ENCODE data around the gene OSCAR.

The OSCAR gene

GRCh38 chr19:54123682-54124081 is 23.1 kb upstream of the OSCAR start:
- peaks cover 91% of the 10 kb centered on the region for H3K36me3 ChIP-seq (ENCODE audit: control insufficient read depth, insufficient read depth, low read length)
- H3K9ac ChIP-seq (ENCODE audit: low read length): no peak overlapping the region
- H3K4me1 ChIP-seq (ENCODE audit: control insufficient read depth, insufficient read depth, low read length): no peaks in the 10 kb centered on the region
- H3K27me3 ChIP-seq (ENCODE audit: control insufficient read depth, insufficient read depth, low read length): no peaks in the 10 kb centered on the region
- no peak overlapping the region for H3K4me3 ChIP-seq (ENCODE audit: low read depth, low read length)
- no peaks in the 10 kb centered on the region for H3K9me3 ChIP-seq (ENCODE audit: control insufficient read depth, insufficient read depth, low read depth, low read length)
- no peak overlapping the region for H3K27ac ChIP-seq (ENCODE audit: low read depth, low read length)

- Histone ChIP-seq H3K9me3 (ENCODE audit: control insufficient read depth, insufficient read depth, low read depth, low read length) (no peaks in the 10 kb centered on the region), H3K9ac (ENCODE audit: low read length) (no peak overlapping the region), H3K4me1 (ENCODE audit: control insufficient read depth, insufficient read depth, low read length) (no peaks in the 10 kb centered on the region), H3K36me3 (ENCODE audit: control insufficient read depth, insufficient read depth, low read length) (peaks cover 79% of the 10 kb centered on the region), H3K27me3 (ENCODE audit: control insufficient read depth, insufficient read depth, low read length) (no peaks in the 10 kb centered on the region), H3K4me3 (ENCODE audit: low read depth, low read length) (no peak overlapping the region), H3K27ac (ENCODE audit: low read depth, low read length) (no peak overlapping the region)
Measured at GRCh38 chr19:54121259-54121658, 20.7 kb upstream of the OSCAR start.

GRCh38 chr19:54115109-54116063 is 14.8 kb upstream of the OSCAR start, which contains the start of the genes PRPF31 and TFPT:
PRPF31 (plus strand) TSS chr19:54115754; CDS start chr19:54118279, 2,525 bp downstream.
TFPT (minus strand) TSS chr19:54115657; CDS start chr19:54115269, 388 bp downstream.
- no peaks in the 10 kb centered on the region for H3K9me3 ChIP-seq (ENCODE audit: control insufficient read depth, insufficient read depth, low read depth, low read length)
- no peaks in the 10 kb centered on the region for H3K4me1 ChIP-seq (ENCODE audit: control insufficient read depth, insufficient read depth, low read length)
- peaks cover 41% of the 10 kb centered on the region for H3K36me3 ChIP-seq (ENCODE audit: control insufficient read depth, insufficient read depth, low read length)
- peak within 1 kb of the TSS; percentile 89 for H3K9ac ChIP-seq (ENCODE audit: low read length)
- H3K4me3 ChIP-seq (ENCODE audit: low read depth, low read length): peak within 1 kb of the TSS; percentile 79
- H3K27me3 ChIP-seq (ENCODE audit: control insufficient read depth, insufficient read depth, low read length): no peaks in the 10 kb centered on the region
- H3K27ac ChIP-seq (ENCODE audit: low read depth, low read length): peak within 1 kb of the TSS; percentile 39; the same call in 1 of the 2 replicates

GRCh38 chr19:54114340-54115108 is 13.9 kb upstream of the OSCAR start:
- H3K9me3 ChIP-seq (ENCODE audit: control insufficient read depth, insufficient read depth, low read depth, low read length): no peaks in the 10 kb centered on the region
- H3K27ac ChIP-seq (ENCODE audit: low read depth, low read length): no peak overlapping the region; the same call in 1 of the 2 replicates
- no peaks in the 10 kb centered on the region for H3K4me1 ChIP-seq (ENCODE audit: control insufficient read depth, insufficient read depth, low read length)
- H3K9ac ChIP-seq (ENCODE audit: low read length): peak overlapping the region; percentile 89
- peak overlapping the region; percentile 79 for H3K4me3 ChIP-seq (ENCODE audit: low read depth, low read length)
- no peaks in the 10 kb centered on the region for H3K27me3 ChIP-seq (ENCODE audit: control insufficient read depth, insufficient read depth, low read length)
- H3K36me3 ChIP-seq (ENCODE audit: control insufficient read depth, insufficient read depth, low read length): peaks cover 41% of the 10 kb centered on the region

GRCh38 chr19:54109651-54110050 is 9.0 kb upstream of the OSCAR start:
- no peak overlapping the region for H3K9ac ChIP-seq (ENCODE audit: low read length)

GRCh38 chr19:54108496-54108895 is 7.9 kb upstream of the OSCAR start:
- H3K27ac ChIP-seq (ENCODE audit: low read depth, low read length): no peak overlapping the region

More at GRCh38 chr19:54109651-54110050, 9.0 kb upstream of the OSCAR start:
- Histone ChIP-seq H3K27ac (ENCODE audit: low read depth, low read length) (no peak overlapping the region), H3K27me3 (ENCODE audit: control insufficient read depth, insufficient read depth, low read length) (no peaks in the 10 kb centered on the region), H3K9me3 (ENCODE audit: control insufficient read depth, insufficient read depth, low read depth, low read length) (no peaks in the 10 kb centered on the region), H3K4me3 (ENCODE audit: low read depth, low read length) (no peak overlapping the region), H3K4me1 (ENCODE audit: control insufficient read depth, insufficient read depth, low read length) (no peaks in the 10 kb centered on the region), H3K36me3 (ENCODE audit: control insufficient read depth, insufficient read depth, low read length) (peaks cover 67% of the 10 kb centered on the region)

GRCh38 chr19:54107876-54108490 is 7.4 kb upstream of the OSCAR start:
- Histone ChIP-seq H3K9me3 (ENCODE audit: control insufficient read depth, insufficient read depth, low read depth, low read length) (no peaks in the 10 kb centered on the region), H3K27ac (ENCODE audit: low read depth, low read length) (no peak overlapping the region), H3K4me3 (ENCODE audit: low read depth, low read length) (no peak overlapping the region), H3K9ac (ENCODE audit: low read length) (no peak overlapping the region), H3K4me1 (ENCODE audit: control insufficient read depth, insufficient read depth, low read length) (no peaks in the 10 kb centered on the region), H3K27me3 (ENCODE audit: control insufficient read depth, insufficient read depth, low read length) (no peaks in the 10 kb centered on the region), H3K36me3 (ENCODE audit: control insufficient read depth, insufficient read depth, low read length) (peaks cover 63% of the 10 kb centered on the region)

More at GRCh38 chr19:54108496-54108895, 7.9 kb upstream of the OSCAR start:
- Histone ChIP-seq H3K27me3 (ENCODE audit: control insufficient read depth, insufficient read depth, low read length) (no peaks in the 10 kb centered on the region), H3K36me3 (ENCODE audit: control insufficient read depth, insufficient read depth, low read length) (peaks cover 67% of the 10 kb centered on the region), H3K9ac (ENCODE audit: low read length) (no peak overlapping the region), H3K9me3 (ENCODE audit: control insufficient read depth, insufficient read depth, low read depth, low read length) (no peaks in the 10 kb centered on the region), H3K4me3 (ENCODE audit: low read depth, low read length) (no peak overlapping the region), H3K4me1 (ENCODE audit: control insufficient read depth, insufficient read depth, low read length) (no peaks in the 10 kb centered on the region)

- H3K27ac ChIP-seq (ENCODE audit: low read depth, low read length): no peak overlapping the region
- no peaks in the 10 kb centered on the region for H3K9me3 ChIP-seq (ENCODE audit: control insufficient read depth, insufficient read depth, low read depth, low read length)
- H3K27me3 ChIP-seq (ENCODE audit: control insufficient read depth, insufficient read depth, low read length): no peaks in the 10 kb centered on the region
- peaks cover 56% of the 10 kb centered on the region for H3K36me3 ChIP-seq (ENCODE audit: control insufficient read depth, insufficient read depth, low read length)
- peak overlapping the region; percentile 23 for H3K9ac ChIP-seq (ENCODE audit: low read length)
- H3K4me1 ChIP-seq (ENCODE audit: control insufficient read depth, insufficient read depth, low read length): no peaks in the 10 kb centered on the region
- H3K4me3 ChIP-seq (ENCODE audit: low read depth, low read length): no peak overlapping the region
Measured at GRCh38 chr19:54106716-54107115, 6.1 kb upstream of the OSCAR start.

- Histone ChIP-seq H3K9ac (ENCODE audit: low read length) (no peak overlapping the region), H3K9me3 (ENCODE audit: control insufficient read depth, insufficient read depth, low read depth, low read length) (no peaks in the 10 kb centered on the region), H3K4me1 (ENCODE audit: control insufficient read depth, insufficient read depth, low read length) (no peaks in the 10 kb centered on the region), H3K27ac (ENCODE audit: low read depth, low read length) (no peak overlapping the region), H3K27me3 (ENCODE audit: control insufficient read depth, insufficient read depth, low read length) (no peaks in the 10 kb centered on the region), H3K4me3 (ENCODE audit: low read depth, low read length) (no peak overlapping the region), H3K36me3 (ENCODE audit: control insufficient read depth, insufficient read depth, low read length) (peaks cover 53% of the 10 kb centered on the region)
Measured at GRCh38 chr19:54105796-54106195, 5.2 kb upstream of the OSCAR start.

- Histone ChIP-seq H3K9ac (ENCODE audit: low read length) (no peak overlapping the region), H3K9me3 (ENCODE audit: control insufficient read depth, insufficient read depth, low read depth, low read length) (no peaks in the 10 kb centered on the region), H3K27me3 (ENCODE audit: control insufficient read depth, insufficient read depth, low read length) (no peaks in the 10 kb centered on the region), H3K36me3 (ENCODE audit: control insufficient read depth, insufficient read depth, low read length) (peaks cover 46% of the 10 kb centered on the region), H3K27ac (ENCODE audit: low read depth, low read length) (no peak overlapping the region), H3K4me3 (ENCODE audit: low read depth, low read length) (no peak overlapping the region), H3K4me1 (ENCODE audit: control insufficient read depth, insufficient read depth, low read length) (peaks cover 5% of the 10 kb centered on the region; the same call in 1 of the 2 replicates)
Measured at GRCh38 chr19:54104998-54105715, 4.6 kb upstream of the OSCAR start.
